H9 (cell line): Measurements from ENCODE around the gene IMMP2L. TPM values are rescaled to one million over a fixed set of nuclear protein-coding genes. Genes with fewer than 3 reads are reported as not detected.

Experiments
- DNase-seq: peaks from one replicate; pipeline ENCODE4 v3.0.0-alpha.2; 2017
- H2AFZ ChIP-seq: one replicate; pipeline ENCODE4 v1.6.1; 2013; ENCODE audit warnings: mild to moderate bottlenecking, low read length, control low read depth, moderate library complexity
- H2AK5ac ChIP-seq: 2 replicates; pipeline ENCODE4 v1.6.1; 2013; ENCODE audit warnings: low read length, control low read depth, mixed read lengths; ENCODE audit not compliant: insufficient read length
- H2BK120ac ChIP-seq: one replicate; pipeline ENCODE4 v1.6.1; 2013; ENCODE audit warnings: low read depth, mild to moderate bottlenecking, low read length, control low read depth, inconsistent platforms; ENCODE audit not compliant: poor library complexity, severe bottlenecking
- H2BK12ac ChIP-seq: 2 replicates; pipeline ENCODE4 v1.6.1; 2013; ENCODE audit warnings: low read length, control low read depth, mixed read lengths, low read depth; ENCODE audit not compliant: insufficient read length
- H2BK15ac ChIP-seq: 2 replicates; pipeline ENCODE4 v1.6.1; 2013; ENCODE audit warnings: low read depth, low read length, control low read depth
- H2BK20ac ChIP-seq: one replicate; pipeline ENCODE4 v1.6.1; 2013; ENCODE audit warnings: low read depth, mild to moderate bottlenecking, low read length, control low read depth, inconsistent platforms; ENCODE audit not compliant: poor library complexity, severe bottlenecking
- H2BK5ac ChIP-seq: 2 replicates; pipeline ENCODE4 v1.6.1; 2013; ENCODE audit warnings: low read length, control low read depth, mixed read lengths; ENCODE audit not compliant: insufficient read length
- H3K14ac ChIP-seq: 2 replicates; pipeline ENCODE4 v1.6.1; 2013; ENCODE audit warnings: low read length, control low read depth; ENCODE audit not compliant: insufficient read depth
- H3K18ac ChIP-seq: 2 replicates; pipeline ENCODE4 v1.6.1; 2013; ENCODE audit warnings: low read depth, mild to moderate bottlenecking, mixed read lengths, low read length, control low read depth; ENCODE audit not compliant: insufficient read length
- H3K23ac ChIP-seq: 2 replicates; pipeline ENCODE4 v1.6.1; 2013; ENCODE audit warnings: low read length, control low read depth, mixed read lengths, low read depth; ENCODE audit not compliant: insufficient read length
- H3K23me2 ChIP-seq: 2 replicates; pipeline ENCODE4 v1.6.1; 2013; ENCODE audit warnings: low read depth, mild to moderate bottlenecking, mixed read lengths, low read length, control low read depth; ENCODE audit not compliant: insufficient read length, poor library complexity, severe bottlenecking
- H3K27ac ChIP-seq: 2 replicates; pipeline ENCODE4 v1.5.1; 2013; ENCODE audit warnings: low read length, control low read depth, mixed read lengths, low read depth; ENCODE audit not compliant: insufficient read length
- H3K27me3 ChIP-seq: 2 replicates; pipeline ENCODE4 v1.6.1; 2013; ENCODE audit warnings: low read length, control low read depth, inconsistent platforms; ENCODE audit not compliant: insufficient read depth
- H3K4ac ChIP-seq: 2 replicates; pipeline ENCODE4 v1.6.1; 2013; ENCODE audit warnings: low read depth, mild to moderate bottlenecking, control low read depth, inconsistent platforms, low read length, moderate library complexity
- H3K4me1 ChIP-seq: 2 replicates; pipeline ENCODE4 v1.6.1; 2013; ENCODE audit warnings: low read length, control low read depth, inconsistent platforms; ENCODE audit not compliant: insufficient read depth
- H3K4me2 ChIP-seq: 2 replicates; pipeline ENCODE4 v1.6.1; 2013; ENCODE audit warnings: low read length, control low read depth, mixed read lengths; ENCODE audit not compliant: insufficient read length, insufficient read depth
- H3K56ac ChIP-seq: 2 replicates; pipeline ENCODE4 v1.6.1; 2013; ENCODE audit warnings: low read depth, mild to moderate bottlenecking, mixed read lengths, low read length, control low read depth; ENCODE audit not compliant: insufficient read length
- H3K79me1 ChIP-seq: 2 replicates; pipeline ENCODE4 v1.6.1; 2013; ENCODE audit warnings: low read depth, mild to moderate bottlenecking, moderate library complexity, low read length, control low read depth, inconsistent platforms; ENCODE audit not compliant: insufficient read depth, poor library complexity, severe bottlenecking
- H3K79me2 ChIP-seq: 2 replicates; pipeline ENCODE4 v1.6.1; 2013; ENCODE audit warnings: low read length, control low read depth, inconsistent platforms; ENCODE audit not compliant: insufficient read depth
- H3K9ac ChIP-seq: 2 replicates; pipeline ENCODE4 v1.6.1; 2013; ENCODE audit warnings: low read length, control low read depth, mixed read lengths; ENCODE audit not compliant: insufficient read length; ENCODE audit errors: extremely low read depth
- H3K9me3 ChIP-seq: one replicate; pipeline ENCODE4 v1.6.1; 2013; ENCODE audit warnings: low read depth, low read length, inconsistent platforms; ENCODE audit not compliant: control insufficient read depth
- H3T11ph ChIP-seq: one replicate; pipeline ENCODE4 v1.6.1; 2013; ENCODE audit warnings: mild to moderate bottlenecking, low read length, control low read depth, inconsistent platforms
- H4K20me1 ChIP-seq: one replicate; pipeline ENCODE4 v1.6.1; 2013; ENCODE audit not compliant: control insufficient read depth, insufficient read length, insufficient read depth
- H4K5ac ChIP-seq: 2 replicates; pipeline ENCODE4 v1.6.1; 2013; ENCODE audit warnings: low read depth, mild to moderate bottlenecking, mixed read lengths, low read length, control low read depth; ENCODE audit not compliant: insufficient read length
- H4K8ac ChIP-seq: replicated peaks from 2 replicates; pipeline ENCODE4 v1.6.1; 2013; ENCODE audit warnings: low read length, control low read depth, mixed read lengths, low read depth; ENCODE audit not compliant: insufficient read length
- H4K91ac ChIP-seq: 2 replicates; pipeline ENCODE4 v1.6.1; 2013; ENCODE audit warnings: low read depth, mild to moderate bottlenecking, moderate library complexity, mixed read lengths, low read length, control low read depth; ENCODE audit not compliant: insufficient read length
- H3K27ac Mint-ChIP-seq, 3 experiments: 2 replicates in 2 of 3; 3 replicates in 1 of 3; pipeline ENCODE4 v1.8.0; 2020 to 2021; ENCODE audit warnings: mixed read lengths in 3 of 3, mild to moderate bottlenecking in 1 of 3, moderate library complexity in 1 of 3
- H3K27me3 Mint-ChIP-seq: 2 replicates; pipeline ENCODE4 v1.8.0; 2021; ENCODE audit warnings: low read depth, mild to moderate bottlenecking, moderate library complexity, mixed read lengths
- H3K36me3 Mint-ChIP-seq, 3 experiments: 2 replicates in 2 of 3; 3 replicates in 1 of 3; pipeline ENCODE4 v1.8.0; 2020 to 2021; ENCODE audit warnings: low read depth in 3 of 3, mixed read lengths in 3 of 3; ENCODE audit not compliant: insufficient read depth in 1 of 3
- H3K4me1 Mint-ChIP-seq, 2 experiments: 2 replicates each; pipeline ENCODE4 v1.8.0; 2020; ENCODE audit warnings: mixed read lengths in 2 of 2
- H3K4me3 Mint-ChIP-seq, 2 experiments: 2 replicates in 1 of 2; 3 replicates in 1 of 2; pipeline ENCODE4 v1.8.0; 2020 to 2021; ENCODE audit warnings: mild to moderate bottlenecking in 2 of 2, mixed read lengths in 2 of 2, moderate library complexity in 1 of 2
- H3K9me3 Mint-ChIP-seq, 2 experiments: 2 replicates in 1 of 2; 3 replicates in 1 of 2; pipeline ENCODE4 v1.8.0; 2020; ENCODE audit warnings: mild to moderate bottlenecking in 2 of 2, mixed read lengths in 2 of 2, moderate library complexity in 1 of 2
- CTCF ChIP-seq: fragments of 200-600 bp; sonication (generic); conservative IDR thresholded peaks from 3 replicates; pipeline ENCODE4 v1.8.0; 2021; ENCODE audit warnings: antibody characterized with exemption, mild to moderate bottlenecking
- WGBS: extraction: QIAGEN DNeasy Blood & Tissue Kit; methylation state at CpG from one replicate; pipeline ENCODE4 v1.1.7; 2013; ENCODE audit warnings: missing lambda C conversion rate, low lambda C conversion rate, mixed read lengths; ENCODE audit not compliant: insufficient read length; ENCODE audit errors: extremely low coverage; 5-methylcytosine and 5-hydroxymethylcytosine counted together
- total RNA-seq: library from RNA; stranded (reverse); gene quantifications from 2 replicates; pipeline ENCODE4 v1.2.1, GENCODE V29; 2021

IMMP2L gene
- total RNA-seq, 1 experiment from 2014 or later, result 14.7 TPM

GRCh38 chr7:111571720-111572119, 9.4 kb upstream of the IMMP2L start:
- no peak overlapping the region for H3K14ac ChIP-seq
- H3K9ac ChIP-seq, result no peak overlapping the region
- H3K4ac ChIP-seq, result no peak overlapping the region
- H2AFZ ChIP-seq, result no peak overlapping the region
- H2BK15ac ChIP-seq, result no peak overlapping the region
- TF ChIP-seq CTCF, result no peak
- no peak overlapping the region for H3K27ac ChIP-seq
- H4K91ac ChIP-seq, result no peak overlapping the region
- Mint-ChIP-seq H3K9me3 (peaks cover 21 to 27% of the 10 kb centered on the region in 2 experiments), H3K27ac (no peak overlapping the region), H3K36me3 (peaks cover 10 to 24% (median 17%) of the 10 kb centered on the region in 3 experiments), H3K4me3 (no peak overlapping the region), H3K4me1 (no peaks in the 10 kb centered on the region), H3K27me3 (no peaks in the 10 kb centered on the region; the same call in none of the 2 replicates)
- H3K79me2 ChIP-seq, result no peaks in the 10 kb centered on the region
- no peak overlapping the region for H3T11ph ChIP-seq
- no peak overlapping the region for H4K8ac ChIP-seq
- no peak overlapping the region for H3K23ac ChIP-seq
- H3K23me2 ChIP-seq, result no peaks in the 10 kb centered on the region
- no peak overlapping the region for H3K18ac ChIP-seq
- H4K20me1 ChIP-seq, result no peaks in the 10 kb centered on the region
- H4K5ac ChIP-seq, result no peak overlapping the region
- no peak overlapping the region for H2BK20ac ChIP-seq
- no peaks in the 10 kb centered on the region for H3K79me1 ChIP-seq
- no peak for DNase-seq
- H3K4me2 ChIP-seq, result no peak overlapping the region
- H3K9me3 ChIP-seq, result no peaks in the 10 kb centered on the region
- H3K56ac ChIP-seq, result no peak overlapping the region
- WGBS, result no CpG with 5 or more reads among the region's 5 CpGs
- no peaks in the 10 kb centered on the region for H3K4me1 ChIP-seq
- no peak overlapping the region for H2BK5ac ChIP-seq
- no peaks in the 10 kb centered on the region for H3K27me3 ChIP-seq
- H2AK5ac ChIP-seq, result no peak overlapping the region
- H2BK12ac ChIP-seq, result no peak overlapping the region
- no peak overlapping the region for H2BK120ac ChIP-seq
